NCI-H2107 (cell line): Measurements from ENCODE around the gene SCARF1.

ENCODE experiments used
- DNase-seq: peaks from one replicate; lab custom pipeline; 2025; lab: John Stamatoyannopoulos, UW

Gene SCARF1

DNA sequence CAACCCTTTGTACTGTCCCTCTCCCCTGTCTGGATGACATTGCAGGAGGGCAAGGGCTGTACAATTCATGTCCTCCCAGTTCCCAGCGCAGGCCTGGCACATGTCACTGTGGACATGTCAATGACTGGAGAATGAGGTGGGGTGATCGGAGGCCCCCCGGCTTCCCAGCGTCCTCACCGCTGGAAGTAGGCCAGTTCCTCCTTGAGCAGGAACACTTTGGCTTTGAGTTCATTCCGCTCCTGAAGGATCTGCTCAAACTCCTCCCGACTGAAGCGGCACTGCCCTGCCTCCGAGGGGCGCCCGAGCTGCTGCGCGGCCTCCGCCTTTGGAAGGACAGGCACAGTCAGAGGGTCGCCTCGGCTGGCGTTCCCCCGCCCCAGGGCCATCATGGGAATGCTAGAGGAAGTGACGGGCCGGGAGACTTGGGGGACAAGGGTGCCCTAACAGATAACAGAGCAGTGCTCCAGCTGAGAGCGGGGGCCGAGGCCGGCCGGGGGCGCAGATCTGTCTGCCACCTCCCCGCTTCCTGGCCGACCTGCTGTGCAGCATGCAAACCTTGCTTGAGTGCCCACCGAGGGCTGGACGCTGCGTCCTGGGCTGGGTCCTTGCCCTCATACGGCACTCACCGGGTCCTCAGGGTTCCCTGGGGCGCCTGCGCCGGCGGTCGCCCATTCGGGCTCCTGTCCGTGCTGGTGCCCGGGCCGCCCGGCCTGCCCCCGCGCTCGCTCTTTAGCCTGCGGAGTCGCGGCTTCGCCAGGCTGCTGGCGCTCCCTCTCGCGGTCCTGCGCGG lies 2.8 kb upstream of the SCARF1 start:
- DNase-seq = no peak

- DNase-seq = no peak
Observed at GRCh38 chr17:1647802-1648171, 2.3 kb upstream of the SCARF1 start.

DNA sequence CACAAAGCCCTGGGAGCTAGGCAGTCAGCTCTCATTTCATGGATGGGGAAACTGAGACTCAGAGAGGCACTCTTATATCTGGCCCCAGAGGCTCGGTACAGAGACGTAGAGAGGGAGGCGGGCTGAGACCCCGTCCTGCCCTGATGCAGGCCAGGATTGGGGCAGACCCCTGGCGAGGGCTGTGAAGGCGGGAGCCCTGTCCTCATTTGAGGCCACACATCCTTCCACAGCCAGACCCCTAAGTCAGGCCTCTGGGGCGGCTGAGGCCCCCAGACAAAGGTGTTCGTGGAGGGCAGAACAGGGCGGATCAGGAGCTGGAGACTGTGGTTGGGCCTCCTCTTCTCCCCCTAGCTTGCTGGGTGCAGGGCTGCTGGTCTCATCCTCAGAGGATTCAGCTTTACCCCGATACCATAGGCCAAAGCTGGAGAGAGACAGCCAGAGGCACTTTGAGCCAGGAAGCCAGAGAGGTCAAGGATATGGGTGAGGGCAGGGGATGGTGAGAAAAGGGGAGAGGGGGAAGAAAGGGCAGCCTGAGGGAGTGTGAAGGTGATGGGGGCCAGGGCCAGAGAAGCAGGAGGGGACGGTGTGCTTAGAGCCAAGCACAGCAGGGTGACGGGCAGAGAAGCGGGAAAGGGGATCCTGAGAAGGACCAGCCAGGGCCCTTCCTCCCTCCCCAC lies 805 bp upstream of the SCARF1 start:
- no peak for DNase-seq

DNA sequence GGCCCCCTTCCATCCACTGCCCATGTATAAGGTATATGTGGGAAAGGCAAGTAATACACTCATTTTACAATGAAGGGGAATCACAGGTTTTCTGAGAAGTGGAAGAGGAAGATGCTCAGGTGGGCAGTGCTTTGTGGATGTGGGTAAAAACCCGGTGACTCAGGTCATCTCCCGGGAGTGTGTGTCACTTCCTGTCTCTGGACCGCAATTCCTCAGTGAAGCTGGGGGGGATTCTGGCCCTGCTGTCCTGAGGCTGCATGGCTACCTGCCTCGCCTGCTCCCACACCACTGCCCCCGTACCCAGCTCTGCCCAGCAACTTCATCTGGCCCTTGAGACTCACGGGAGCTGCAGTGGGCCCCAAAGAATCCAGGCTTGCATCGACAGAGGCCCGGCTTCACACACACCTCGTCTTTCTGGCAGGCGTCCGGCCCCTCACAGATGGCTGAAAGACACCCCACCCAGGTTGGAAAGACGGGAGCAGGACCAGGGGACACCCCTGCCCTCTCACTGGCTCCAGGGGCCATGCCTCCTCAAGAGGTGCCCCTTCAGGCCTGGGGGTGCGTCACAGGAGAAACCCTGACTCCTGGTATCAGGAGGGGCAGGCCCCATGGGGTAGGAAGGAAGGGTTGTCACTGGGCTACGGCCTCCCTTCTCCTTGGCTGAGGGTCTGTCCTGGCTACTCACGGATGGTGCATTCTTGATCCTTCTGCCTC lies 882 bp downstream of the SCARF1 start:
- DNase-seq = no peak

DNA sequence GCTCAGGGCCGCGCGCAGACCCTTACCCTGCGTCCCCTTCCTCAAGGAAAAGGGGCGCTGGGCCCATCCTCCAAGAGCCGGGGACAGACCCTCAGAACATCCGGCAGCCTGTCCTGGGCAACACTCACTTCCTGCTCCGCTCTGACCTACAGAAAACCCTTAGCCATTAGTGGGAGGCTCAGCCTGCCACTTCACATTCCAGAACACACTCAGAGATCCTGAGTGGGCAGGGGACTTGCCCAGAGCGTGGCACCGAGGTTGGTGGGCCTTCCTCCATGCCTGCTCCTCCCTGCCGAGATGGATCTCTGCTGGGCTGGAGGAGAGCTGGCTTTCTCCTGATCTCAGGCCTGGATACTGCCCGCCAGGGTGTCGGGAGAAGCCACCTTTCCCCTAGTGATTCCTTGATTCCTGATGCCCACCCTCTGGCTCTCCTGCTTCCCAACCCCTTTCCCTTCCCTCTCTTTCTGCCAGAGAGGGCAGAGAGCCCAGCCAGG lies 1.5 kb downstream of the SCARF1 start:
- DNase-seq = no peak

DNA sequence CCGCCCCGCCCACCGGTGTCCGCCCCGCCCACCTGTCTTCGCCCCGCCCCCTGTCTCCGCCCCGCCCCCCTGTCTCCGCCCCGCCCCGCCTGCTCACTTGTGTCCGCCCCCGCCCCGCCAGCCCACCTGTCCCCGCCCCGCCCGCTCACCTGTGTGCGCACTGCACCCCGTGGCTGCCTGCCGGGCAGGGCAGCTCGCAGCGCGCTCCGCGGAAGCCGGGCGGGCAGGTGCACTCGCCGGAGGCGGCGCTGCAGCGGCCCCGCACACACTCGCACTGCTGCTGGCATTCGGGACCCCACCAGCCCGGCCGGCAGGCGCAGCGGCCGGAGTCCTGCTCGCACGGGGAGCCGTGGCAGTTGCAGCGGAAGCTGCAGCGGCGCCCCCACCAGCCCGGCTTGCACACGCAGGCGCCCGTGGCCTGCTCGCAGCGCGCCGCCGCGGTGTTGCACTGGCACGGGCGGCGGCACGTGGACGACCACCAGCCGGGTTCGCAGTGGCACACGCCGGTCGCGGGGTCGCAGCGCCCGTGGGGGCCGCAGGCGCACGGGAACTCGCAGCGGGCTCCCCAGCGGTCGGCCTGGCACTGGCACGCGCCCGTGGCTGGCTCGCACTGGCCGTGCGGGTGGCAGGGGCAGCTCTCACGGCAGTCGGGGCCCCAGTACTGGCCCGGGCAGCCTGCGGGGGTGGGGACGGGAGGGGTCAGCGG lies 2.1 kb downstream of the SCARF1 start:
- DNase-seq = no peak

GRCh38 chr17:1641065-1641403 lies 4.5 kb downstream of the SCARF1 start:
- no peak for DNase-seq

- no peak for DNase-seq
Observed at GRCh38 chr17:1640329-1641064, 5.0 kb downstream of the SCARF1 start.

DNA sequence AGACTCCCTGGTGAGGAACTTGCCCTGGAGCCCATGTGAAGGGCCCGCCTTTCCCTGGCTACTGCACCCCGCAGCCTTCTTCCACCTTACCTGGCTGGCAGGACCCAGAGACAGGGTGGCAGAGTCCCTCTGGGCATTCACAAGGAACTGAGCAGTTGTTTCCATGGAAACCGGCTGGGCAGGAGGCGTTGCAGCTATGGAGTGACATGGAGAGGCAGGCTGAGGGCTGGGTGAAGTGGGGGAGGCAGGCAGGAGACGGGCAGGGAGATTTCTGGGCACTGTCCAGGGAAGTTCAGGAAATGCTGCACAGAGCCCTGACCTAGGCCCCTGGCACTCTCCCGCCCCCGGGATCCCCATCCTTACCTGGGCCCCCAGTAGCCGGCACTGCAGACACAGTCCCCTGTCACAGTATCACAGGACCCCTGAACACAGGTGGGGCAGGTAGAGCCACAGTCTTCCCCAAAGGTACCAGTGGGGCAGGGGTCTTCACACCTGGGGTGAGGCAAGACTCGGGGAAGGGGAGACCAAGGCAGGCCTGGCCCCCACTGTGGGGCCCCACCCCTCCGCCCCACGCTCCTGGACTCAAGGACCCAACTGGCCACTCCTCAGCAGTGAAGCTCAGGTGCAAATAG lies 5.9 kb downstream of the SCARF1 start:
- DNase-seq = no peak

DNA sequence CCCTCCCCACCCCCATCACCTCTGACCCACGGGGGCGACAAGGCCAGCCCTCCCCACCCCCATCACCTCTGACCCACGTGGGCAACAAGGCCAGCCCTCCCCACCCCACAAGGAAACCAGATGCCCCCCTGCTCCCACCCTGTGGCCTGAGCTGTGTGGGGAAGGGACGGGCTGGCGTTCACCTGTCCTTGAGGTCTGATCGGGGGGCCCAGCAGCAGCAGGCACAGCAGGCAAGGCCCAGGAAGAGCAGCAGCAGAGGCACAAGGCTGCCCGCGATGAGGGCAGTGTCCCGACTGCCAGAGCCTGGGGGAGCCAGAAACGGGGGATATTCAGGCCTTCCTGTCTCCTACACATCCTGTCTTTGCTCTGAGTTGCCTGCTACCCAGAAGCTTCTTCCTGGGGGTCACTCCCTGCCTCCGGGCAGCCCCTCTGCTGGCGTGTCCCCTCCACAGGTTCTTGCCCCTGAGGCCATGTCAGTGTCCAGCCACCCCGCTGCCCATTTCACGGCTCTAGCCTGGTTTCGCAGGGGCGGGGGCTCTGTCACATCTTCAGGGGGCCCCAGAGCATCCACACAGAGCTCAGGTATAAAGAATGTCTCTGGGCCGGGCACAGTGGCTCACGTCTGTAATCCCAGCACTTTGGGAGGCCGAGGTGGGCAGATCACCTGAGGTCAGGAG lies 6.8 kb downstream of the SCARF1 start:
- no peak for DNase-seq

DNA sequence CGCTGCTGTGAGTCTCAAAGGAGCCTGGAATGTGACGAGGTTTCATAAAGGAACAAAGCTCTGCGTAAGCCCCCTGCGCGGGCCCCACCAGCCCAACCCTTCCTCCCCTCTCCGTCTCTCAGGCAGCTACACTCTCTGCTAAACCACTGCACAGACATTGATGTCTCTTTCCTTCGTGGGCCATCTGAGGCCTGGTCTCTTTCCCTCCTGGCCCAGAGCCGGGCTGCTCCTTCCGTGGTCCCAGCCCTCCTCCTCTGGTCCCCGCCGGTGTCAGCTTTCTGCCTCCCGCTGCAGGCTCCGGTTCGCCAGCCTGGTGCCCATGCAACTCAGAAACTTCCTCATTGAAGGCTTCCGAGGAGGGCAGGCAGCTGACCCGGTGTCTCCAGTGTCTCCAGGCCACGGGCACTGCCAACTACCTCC lies 7.4 kb downstream of the SCARF1 start:
- no peak for DNase-seq

DNA sequence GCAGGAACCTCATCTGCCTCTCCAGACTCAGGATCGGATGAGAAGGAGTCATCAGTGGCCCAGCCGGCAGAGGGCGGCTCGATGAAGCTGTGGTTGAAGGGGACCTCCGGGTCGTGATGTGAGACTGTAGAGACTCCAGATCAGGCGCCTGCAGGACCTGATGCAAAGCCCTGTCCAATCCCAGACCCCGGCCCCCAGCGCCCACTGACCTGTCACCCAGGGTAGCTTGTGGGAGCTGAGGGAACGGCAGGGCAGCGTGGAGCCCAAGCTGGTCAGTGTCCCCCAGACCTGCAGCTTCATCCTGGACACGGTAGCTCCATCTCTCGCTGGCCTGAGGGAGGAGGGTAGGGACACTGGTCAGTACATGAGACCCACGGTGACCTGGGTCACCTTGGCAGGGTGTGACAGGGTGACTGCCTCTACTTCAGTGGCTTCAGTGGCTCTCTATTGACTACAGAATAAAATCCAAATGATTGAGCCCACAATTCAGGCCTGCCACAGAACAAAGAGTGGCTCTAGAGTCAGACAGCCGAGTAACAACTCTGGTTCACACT lies 8.7 kb downstream of the SCARF1 start:
- no peak for DNase-seq

GRCh38 chr17:1635675-1636465 lies 9.7 kb downstream of the SCARF1 start:
- DNase-seq = no peak

DNA sequence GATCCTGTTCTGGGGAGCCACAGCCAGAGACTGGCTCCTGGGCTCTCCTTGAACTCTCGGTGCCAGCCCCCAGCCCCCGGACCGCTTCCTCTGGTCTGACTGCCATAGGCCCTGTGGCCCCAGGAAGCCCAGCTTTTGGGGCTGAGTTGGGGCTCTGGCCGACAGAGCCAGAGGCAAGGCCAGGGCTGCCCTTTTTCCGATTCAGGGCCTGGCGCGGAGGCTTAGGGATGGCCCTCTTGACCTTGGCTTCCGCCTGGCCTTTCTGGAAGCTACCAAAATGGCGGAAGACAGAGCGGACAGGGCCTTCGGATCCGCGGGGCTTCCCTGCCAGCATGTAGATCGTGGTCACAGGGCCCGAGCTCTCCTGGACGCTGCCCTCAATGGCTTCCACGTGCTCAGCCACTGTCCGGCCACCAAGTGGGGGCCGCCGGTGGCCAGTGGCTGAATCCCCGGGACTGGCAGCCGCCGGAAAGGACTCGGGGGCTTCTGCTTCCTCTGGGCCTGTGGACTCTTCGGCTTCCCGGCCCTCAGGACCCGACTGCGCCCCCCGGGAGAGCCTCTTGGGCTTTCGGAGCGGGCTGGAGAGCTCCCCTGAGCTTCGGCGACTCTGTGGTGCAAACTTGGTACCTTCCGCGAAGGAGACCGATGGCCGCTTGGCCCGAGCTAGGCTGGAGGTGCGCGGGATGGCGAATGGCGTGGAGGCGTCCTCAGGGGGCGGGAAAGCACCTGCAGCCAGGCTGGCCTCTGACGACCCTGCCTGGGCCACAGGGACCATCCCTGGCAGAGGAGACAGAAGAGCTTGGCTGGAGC lies 10.5 kb downstream of the SCARF1 start:
- DNase-seq = no peak

DNA sequence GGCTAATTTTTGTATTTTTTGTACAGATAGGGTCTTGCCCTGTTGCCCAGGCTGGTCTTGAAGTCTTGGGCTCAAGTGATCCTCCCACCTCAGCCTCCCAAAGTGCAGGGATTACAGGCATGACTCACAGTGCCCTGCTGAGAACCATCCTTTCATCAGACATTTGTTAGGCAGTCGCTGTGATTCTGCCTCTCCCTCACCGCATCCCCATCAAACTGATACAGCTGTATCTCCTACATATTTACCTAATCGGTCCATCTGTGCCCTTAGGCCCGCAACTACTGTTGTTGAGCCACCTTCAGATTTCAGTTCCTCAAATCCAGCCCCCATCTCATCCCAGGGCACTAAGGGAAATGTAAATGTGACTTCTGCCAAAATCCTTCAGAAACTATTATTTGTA lies 14.9 kb downstream of the SCARF1 start:
- DNase-seq = no peak

GRCh38 chr17:1629504-1630310 lies 15.8 kb downstream of the SCARF1 start:
- no peak for DNase-seq

DNA sequence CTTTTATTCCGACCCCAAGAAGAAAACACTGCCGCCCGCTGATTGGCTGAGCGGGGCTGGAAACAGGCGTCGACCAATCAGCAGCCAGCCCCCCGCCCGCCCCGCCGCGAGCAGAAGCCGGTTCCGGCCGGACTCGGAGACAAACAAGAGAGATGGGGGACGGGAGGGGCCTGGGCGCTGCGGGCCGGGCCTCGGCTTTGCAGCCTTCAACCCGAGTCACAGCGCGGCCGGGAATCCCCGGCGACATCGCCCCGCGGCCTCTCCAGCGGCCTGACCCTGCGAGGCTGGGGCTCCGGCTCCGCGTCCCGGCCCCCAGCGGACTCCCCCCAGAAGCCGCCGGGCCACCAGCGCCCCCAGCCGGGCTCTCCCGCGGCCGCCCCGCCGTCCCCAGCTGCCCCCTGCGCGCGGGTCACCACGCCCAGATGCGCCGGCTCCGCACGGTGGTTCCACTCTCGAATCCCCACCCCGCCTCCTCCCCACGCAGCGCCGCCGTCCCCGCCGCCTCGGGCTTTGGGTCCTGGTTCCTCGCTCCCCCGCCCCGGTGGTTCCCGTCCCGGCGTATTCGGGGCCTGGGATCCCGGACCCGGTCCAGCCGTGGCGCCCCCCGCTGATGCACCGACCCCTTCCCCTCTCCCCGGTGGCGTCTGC lies 16.6 kb downstream of the SCARF1 start:
- peak; percentile 80 for DNase-seq
